K562 (cell line): ENCODE results near the gene RTN4. TPM values are rescaled to one million over a fixed set of nuclear protein-coding genes. Genes with fewer than 3 reads are reported as not detected.

Experiments used
- ATAC-seq: fragments of 200-7000 bp; cut with Tn5 transposase; 3 replicates; pipeline ENCODE4 v1.9.1; 2020; ENCODE audit warnings: moderate library complexity
- BruUV-seq: library from RNA; stranded (reverse); fragments of 400-500 nt; replicated peaks from 2 replicates; lab custom pipeline; 2021; lab: Mats Ljungman, UMichigan
- CTCF ChIA-PET: fragments of 300-600 bp; formaldehyde crosslinking; extraction: SDS; loops from one replicate; lab custom pipeline; 2021; ENCODE audit warnings: low intra/inter-chr PET ratio; lab: Yijun Ruan, JAX
- POLR2A ChIA-PET: fragments of 300-600, 350-650 bp; sonication (Branson Sonifier 250); formaldehyde crosslinking; extraction: SDS; loops from one replicate; lab custom pipeline; 2021; ENCODE audit warnings: antibody characterized with exemption, inconsistent platforms; lab: Yijun Ruan, JAX
- DNase-seq, 4 experiments: peaks; one replicate each; pipeline versions ENCODE4 v3.0.0 to v3.0.0-alpha.2; 2011 to 2018; ENCODE audit warnings: low spot score in 3 of 4, mixed read lengths in 3 of 4; ENCODE audit errors: extremely low read depth in 1 of 4
- FAIRE-seq: peaks from 2 replicates; lab custom pipeline; 2011; peaks lifted over from hg19 to GRCh38; lab: Jason Lieb, UNC
- H2AFZ ChIP-seq: 2 replicates; pipeline ENCODE4 v1.6.0; 2011; ENCODE audit warnings: low read depth, low read length, control low read depth, inconsistent platforms
- H3K27ac ChIP-seq: fragments of 200-600 bp; 3 replicates; pipeline ENCODE4 v1.8.0; 2011; ENCODE audit warnings: low read depth, mild to moderate bottlenecking, control low read depth, inconsistent platforms, low read length, moderate library complexity, mixed read lengths; ENCODE audit errors: extremely low read depth
- H3K27me3 ChIP-seq, 2 experiments: fragments of 300-600 bp in 1 of 2; 2 replicates in 1 of 2; 3 replicates in 1 of 2; pipeline versions ENCODE4 v1.6.0 to v1.8.0; 2011; ENCODE audit warnings: inconsistent platforms in 2 of 2, low read length in 2 of 2, mild to moderate bottlenecking in 1 of 2, mixed read lengths in 1 of 2, moderate library complexity in 1 of 2; ENCODE audit not compliant: control insufficient read depth in 2 of 2, insufficient read depth in 2 of 2
- H3K36me3 ChIP-seq: fragments of 300-600 bp; 3 replicates; pipeline ENCODE4 v1.8.0; 2011; ENCODE audit warnings: mild to moderate bottlenecking, low read length, inconsistent platforms; ENCODE audit not compliant: control insufficient read depth, insufficient read depth
- H3K4me1 ChIP-seq, 2 experiments: fragments of 200-600 bp in 1 of 2; replicated peaks in 1 of 2; 2 replicates in 1 of 2; 3 replicates in 1 of 2; pipeline versions ENCODE4 v1.5.1 to v1.8.0; 2011; ENCODE audit warnings: inconsistent platforms in 2 of 2, low read length in 2 of 2, mild to moderate bottlenecking in 1 of 2, mixed read lengths in 1 of 2, moderate library complexity in 1 of 2; ENCODE audit not compliant: control insufficient read depth in 2 of 2, insufficient read depth in 2 of 2
- H3K4me2 ChIP-seq: 2 replicates; pipeline ENCODE4 v1.6.1; 2011; ENCODE audit warnings: low read length, control low read depth, inconsistent platforms, mixed read lengths; ENCODE audit not compliant: insufficient read depth
- H3K4me3 ChIP-seq: fragments of 200-600 bp; sonication (generic), shearing (Covaris generic); 2 replicates; pipeline ENCODE4 v1.5.1; 2016; ENCODE audit warnings: control low read depth, inconsistent platforms
- H3K79me2 ChIP-seq: fragments of 200-600 bp; 3 replicates; pipeline ENCODE4 v1.8.0; 2011; ENCODE audit warnings: low read length, inconsistent platforms; ENCODE audit not compliant: control insufficient read depth, insufficient read depth
- H3K9ac ChIP-seq, 2 experiments: 2 replicates each; pipeline versions ENCODE4 v1.6.0 to v1.6.1; 2011; ENCODE audit warnings: low read depth in 2 of 2, low read length in 2 of 2, control low read depth in 1 of 2, inconsistent platforms in 1 of 2, mild to moderate bottlenecking in 1 of 2, mixed read lengths in 1 of 2; ENCODE audit not compliant: insufficient read depth in 1 of 2
- H3K9me1 ChIP-seq: one replicate; pipeline ENCODE4 v1.6.0; 2011; ENCODE audit warnings: inconsistent platforms, mild to moderate bottlenecking, low read length, moderate library complexity; ENCODE audit not compliant: control insufficient read depth, insufficient read depth
- H3K9me3 ChIP-seq: replicated peaks from 2 replicates; pipeline ENCODE4 v1.5.1; 2011; ENCODE audit warnings: low read depth, low read length, inconsistent platforms; ENCODE audit not compliant: control insufficient read depth, insufficient read depth
- H4K20me1 ChIP-seq: replicated peaks from 2 replicates; pipeline ENCODE4 v1.6.1; 2011; ENCODE audit warnings: low read length, inconsistent platforms, mixed read lengths; ENCODE audit not compliant: control insufficient read depth, insufficient read depth
- EWSR1 ChIP-seq: fragments of 450-650 bp; IDR thresholded peaks from 2 replicates; pipeline ENCODE4 v1.6.1; 2018; ENCODE audit warnings: borderline replicate concordance, mild to moderate bottlenecking, low read depth, moderate library complexity; ENCODE audit not compliant: partially characterized antibody
- WGBS: fragments of 100-300 bp; shearing (Covaris generic); methylation state at CpG from one replicate; pipeline ENCODE4 v1.1.6; 2016; ENCODE audit warnings: low coverage, mixed read lengths; ENCODE audit not compliant: insufficient coverage; ENCODE audit errors: missing lambda C conversion rate; 5-methylcytosine and 5-hydroxymethylcytosine counted together
- in situ Hi-C: fragments of 300-500 bp; cut with MboI; formaldehyde crosslinking; loops from 4 replicates; pipeline ENCODE4 v1.15.0; 2018; ENCODE audit warnings: inconsistent platforms, mixed read lengths
- intact Hi-C: fragments of 100-400 bp; cut with micrococcal nuclease; formaldehyde crosslinking; loops from 2 replicates; pipeline ENCODE4 v1.14.2; 2022
- polyA plus RNA-seq, 8 experiments: library from polyadenylated mRNA; depleted of rRNA in 4 of 8; stranded (reverse) in 5 of 8; unstranded in 3 of 8; fragments of >200 nt; fragmentation: Nextera tagmentation in 2 of 8; fragmentation: Illumina TruSeq in 1 of 8; extraction: Ambion mirVana in 2 of 8; extraction: Trizol in 1 of 8; gene quantifications; 2 replicates each; pipeline versions ENCODE4 v1.2.1 to v1.2.3, GENCODE V29; 2011 to 2014; ENCODE audit warnings: inconsistent platforms in 1 of 8, missing spikeins in 1 of 8
- total RNA-seq, 7 experiments: library from RNA; depleted of rRNA in 6 of 7; stranded (reverse); fragments of >200 nt in 6 of 7; fragmentation: Illumina TruSeq in 2 of 7; extraction: Trizol in 2 of 7; gene quantifications; 2 replicates each; pipeline versions ENCODE4 v1.2.1 to v1.2.3, GENCODE V29; 2011 to 2021; ENCODE audit warnings: low replicate concordance in 1 of 7
- TF ChIP-seq, protein P1 (sequence below): fragments of 200-400 bp; formaldehyde crosslinking; IDR thresholded peaks from 2 replicates; pipeline ENCODE4 v1.6.1; 2017; ENCODE audit warnings: mild to moderate bottlenecking, low read depth, low read length, moderate library complexity

The RTN4 gene
- total and polyA plus RNA-seq, 9 of the 15 experiments (the other 6 are each of a cell fraction or from before 2014, with no cell fraction given), result 73.0 to 248 (median 116) TPM

DNA sequence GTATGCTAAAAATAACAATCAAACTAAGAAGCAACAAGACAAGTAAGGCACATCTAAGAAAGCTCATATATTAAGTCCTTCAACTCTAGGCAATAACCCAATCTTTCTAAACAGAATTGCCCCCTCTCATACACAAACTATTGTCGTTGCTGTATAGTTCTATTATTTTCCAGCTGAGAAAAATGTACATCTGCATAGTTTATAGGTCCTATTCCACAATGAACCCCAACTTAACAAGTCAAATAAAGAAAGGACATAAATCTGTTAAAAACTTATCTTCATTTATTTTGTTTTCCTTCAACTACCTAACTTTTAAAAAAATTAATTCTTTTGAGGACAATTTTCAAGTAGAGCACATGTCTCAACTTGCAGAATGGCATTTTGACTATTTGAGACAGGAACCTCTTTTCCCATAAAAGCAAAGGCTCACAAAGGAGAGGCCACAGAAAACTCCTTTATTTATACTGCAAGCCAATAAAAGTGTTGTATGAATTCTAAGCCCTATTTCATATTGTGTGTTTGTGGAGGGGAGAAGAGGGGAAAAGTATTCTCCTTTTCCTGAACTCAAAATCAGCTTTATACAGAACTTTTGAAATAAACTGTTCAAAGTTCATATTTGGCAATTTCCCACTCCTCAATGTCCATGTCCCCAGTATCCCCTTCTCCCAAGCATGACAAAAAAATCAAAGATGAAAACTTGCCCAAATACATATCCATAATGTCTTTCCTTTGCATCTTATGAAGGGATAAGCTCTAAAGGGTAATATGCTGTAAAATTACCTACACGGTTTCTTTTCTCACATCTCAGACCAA is 37.4 kb downstream of the RTN4 start:
- peak; percentile 6; the same call in 2 of the 3 replicates for ATAC-seq
- peak overlapping the region; percentile 12; the same call in 1 of the 3 replicates for H3K27ac ChIP-seq

More for the DNA sequence above, 37.4 kb downstream of the RTN4 start:
- no peak overlapping the region for H2AFZ ChIP-seq
- H3K79me2 ChIP-seq, result peaks cover 100% of the 10 kb centered on the region
- H3K36me3 ChIP-seq, result peaks cover 25% of the 10 kb centered on the region
- in situ Hi-C loops (no loop called here), intact Hi-C loops (loop anchor here (5.0 kb wide), 1 partner anchor 111 kb away; no protein-coding TSS in a partner anchor)
- FAIRE-seq (no peak), DNase-seq (no peak)
- ChIA-PET CTCF (no interaction called here), POLR2A (interaction anchor here (0.6 to 3.6 kb wide), 9 partner anchors 10 to 272 kb away, joined by 3 to 14 read pairs (median 3); partner anchors contain the start of genes CLHC1 and RPS27A)
- 29% methylated on average over 2 of the region's 2 CpGs for WGBS
- H3K4me1 ChIP-seq, result peaks cover 0 to 44% of the 10 kb centered on the region in 2 experiments; a peak in 4 of 5 replicates
- no peaks in the 10 kb centered on the region for H3K9me3 ChIP-seq
- H3K27me3 ChIP-seq, result no peaks in the 10 kb centered on the region
- H3K4me3 ChIP-seq, result no peak overlapping the region
- BruUV-seq, result no TSS peak
- H4K20me1 ChIP-seq, result peaks cover 9% of the 10 kb centered on the region
- TF ChIP-seq, protein P1, sequence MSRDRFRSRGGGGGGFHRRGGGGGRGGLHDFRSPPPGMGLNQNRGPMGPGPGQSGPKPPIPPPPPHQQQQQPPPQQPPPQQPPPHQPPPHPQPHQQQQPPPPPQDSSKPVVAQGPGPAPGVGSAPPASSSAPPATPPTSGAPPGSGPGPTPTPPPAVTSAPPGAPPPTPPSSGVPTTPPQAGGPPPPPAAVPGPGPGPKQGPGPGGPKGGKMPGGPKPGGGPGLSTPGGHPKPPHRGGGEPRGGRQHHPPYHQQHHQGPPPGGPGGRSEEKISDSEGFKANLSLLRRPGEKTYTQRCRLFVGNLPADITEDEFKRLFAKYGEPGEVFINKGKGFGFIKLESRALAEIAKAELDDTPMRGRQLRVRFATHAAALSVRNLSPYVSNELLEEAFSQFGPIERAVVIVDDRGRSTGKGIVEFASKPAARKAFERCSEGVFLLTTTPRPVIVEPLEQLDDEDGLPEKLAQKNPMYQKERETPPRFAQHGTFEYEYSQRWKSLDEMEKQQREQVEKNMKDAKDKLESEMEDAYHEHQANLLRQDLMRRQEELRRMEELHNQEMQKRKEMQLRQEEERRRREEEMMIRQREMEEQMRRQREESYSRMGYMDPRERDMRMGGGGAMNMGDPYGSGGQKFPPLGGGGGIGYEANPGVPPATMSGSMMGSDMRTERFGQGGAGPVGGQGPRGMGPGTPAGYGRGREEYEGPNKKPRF, result no peak
- TF ChIP-seq EWSR1, result peak; percentile 11
- peak overlapping the region in 1 of 2 experiments; percentile 13; a peak in 1 of 4 replicates for H3K9ac ChIP-seq
- H3K9me1 ChIP-seq, result no peaks in the 10 kb centered on the region
- no peak overlapping the region; the same call in 1 of the 2 replicates for H3K4me2 ChIP-seq
